Keratinocyte (primary cell): ENCODE results near the gene PPP1CC. TPM values are rescaled to one million over a fixed set of nuclear protein-coding genes. Genes with fewer than 3 reads are reported as not detected.

Source experiments
- DNase-seq: peaks from one replicate; pipeline ENCODE4 v3.0.0-alpha.2; 2011; ENCODE audit warnings: low read depth, missing footprints, low spot score
- FAIRE-seq: peaks from 2 replicates; lab custom pipeline; 2011; peaks lifted over from hg19 to GRCh38; lab: Jason Lieb, UNC
- H2AFZ ChIP-seq: 2 replicates; pipeline ENCODE4 v1.6.0; 2012; ENCODE audit warnings: low read length, control low read depth, inconsistent platforms; ENCODE audit not compliant: control insufficient read depth
- H3K27ac ChIP-seq: 2 replicates; pipeline ENCODE4 v1.5.1; 2011; ENCODE audit warnings: low read length; ENCODE audit not compliant: control insufficient read depth, insufficient read depth
- H3K27me3 ChIP-seq: 3 replicates; pipeline ENCODE4 v1.6.0; 2011; ENCODE audit warnings: low read length; ENCODE audit not compliant: control insufficient read depth, insufficient read depth; ENCODE audit errors: extremely low read depth
- H3K36me3 ChIP-seq, 2 experiments: 2 replicates in 1 of 2; 3 replicates in 1 of 2; pipeline ENCODE4 v1.5.1; 2011; ENCODE audit warnings: low read length in 2 of 2, mild to moderate bottlenecking in 1 of 2; ENCODE audit not compliant: control insufficient read depth in 2 of 2, insufficient read depth in 2 of 2; ENCODE audit errors: extremely low read depth in 1 of 2
- H3K4me1 ChIP-seq: 3 replicates; pipeline ENCODE4 v1.5.1; 2011; ENCODE audit warnings: low read length; ENCODE audit not compliant: control insufficient read depth, insufficient read depth; ENCODE audit errors: extremely low read depth
- H3K4me2 ChIP-seq: 3 replicates; pipeline ENCODE4 v1.6.0; 2011; ENCODE audit warnings: low read depth, low read length; ENCODE audit not compliant: control insufficient read depth, insufficient read depth; ENCODE audit errors: extremely low read depth
- H3K4me3 ChIP-seq, 3 experiments: fragments of 200-600 bp in 1 of 3; sonication (generic) in 1 of 3; 2 replicates in 2 of 3; 3 replicates in 1 of 3; pipeline ENCODE4 v1.5.1; 2011 to 2016; ENCODE audit warnings: low read length in 3 of 3, mild to moderate bottlenecking in 3 of 3, control low read depth in 2 of 3, inconsistent platforms in 1 of 3, low read depth in 1 of 3, mixed read lengths in 1 of 3, mixed run types in 1 of 3, moderate library complexity in 1 of 3; ENCODE audit not compliant: control insufficient read depth in 2 of 3, insufficient read depth in 2 of 3; ENCODE audit errors: extremely low read depth in 1 of 3
- H3K79me2 ChIP-seq: 2 replicates; pipeline ENCODE4 v1.6.0; 2012; ENCODE audit warnings: low read length; ENCODE audit not compliant: control insufficient read depth, insufficient read depth
- H3K9ac ChIP-seq: 3 replicates; pipeline ENCODE4 v1.6.0; 2011; ENCODE audit warnings: low read length; ENCODE audit not compliant: control insufficient read depth, insufficient read depth; ENCODE audit errors: extremely low read depth
- H3K9me1 ChIP-seq: 3 replicates; pipeline ENCODE4 v1.6.0; 2011; ENCODE audit warnings: low read length; ENCODE audit not compliant: control insufficient read depth, insufficient read depth; ENCODE audit errors: extremely low read depth
- H3K9me3 ChIP-seq: 2 replicates; pipeline ENCODE4 v1.5.1; 2012; ENCODE audit warnings: low read depth, low read length; ENCODE audit not compliant: control insufficient read depth
- H4K20me1 ChIP-seq: 3 replicates; pipeline ENCODE4 v1.6.0; 2011; ENCODE audit warnings: low read length; ENCODE audit not compliant: control insufficient read depth, insufficient read depth; ENCODE audit errors: extremely low read depth
- CTCF ChIP-seq, 3 experiments: IDR thresholded peaks in 1 of 3; conservative IDR thresholded peaks in 1 of 3; optimal IDR thresholded peaks in 1 of 3; 2 replicates in 2 of 3; 3 replicates in 1 of 3; pipeline versions ENCODE3 to v1.5.1; 2011; ENCODE audit warnings: low read length in 3 of 3, mild to moderate bottlenecking in 3 of 3, moderate library complexity in 2 of 3, control low read depth in 1 of 3, inconsistent platforms in 1 of 3; ENCODE audit not compliant: insufficient read depth in 2 of 3; ENCODE audit errors: extremely low read depth in 1 of 3
- EZH2 ChIP-seq: IDR thresholded peaks from one replicate; pipeline ENCODE4 v1.6.1; 2012; ENCODE audit warnings: inconsistent platforms, mild to moderate bottlenecking, low read length, moderate library complexity
- dilution Hi-C: fragments of 300-500 bp; cut with MboI; formaldehyde crosslinking; loops from one replicate; pipeline ENCODE4 v1.7.0; 2020; ENCODE audit warnings: low sequenced_read_pairs; ENCODE audit not compliant: extremely low pct_ligation_motif_present
- polyA plus RNA-seq, 5 experiments: library from polyadenylated mRNA; depleted of rRNA in 3 of 5; stranded (reverse) in 3 of 5; stranded (forward) in 1 of 5; unstranded in 1 of 5; fragments of >200 nt; gene quantifications; 1 replicate in 1 of 5; 2 replicates in 3 of 5; 3 replicates in 1 of 5; pipeline versions ENCODE4 v1.2.1 to v1.2.3, GENCODE V29; 2011 to 2012; ENCODE audit warnings: missing spikeins in 2 of 5, low read depth in 1 of 5, low replicate concordance in 1 of 5

The PPP1CC gene
- polyA plus RNA-seq, 1 donor (not counting 4 experiments of a cell fraction or from before 2014, with no cell fraction given) = 158 TPM

- dilution Hi-C loops = no loop called here
- H3K4me3 ChIP-seq = no peak overlapping the region
- no peaks in the 10 kb centered on the region for H3K9me1 ChIP-seq
- H3K4me2 ChIP-seq = no peak overlapping the region
- no peaks in the 10 kb centered on the region for H3K79me2 ChIP-seq
- H4K20me1 ChIP-seq = no peaks in the 10 kb centered on the region
- H3K9ac ChIP-seq = no peak overlapping the region
- TF ChIP-seq CTCF (optimal IDR thresholded peaks at IDR 0.05 in 1 of 3, IDR thresholded peaks at IDR 0.05 in 1 of 3, conservative IDR thresholded peaks at IDR 0.05 in 1 of 3; ENCODE audit: extremely low read depth in 1 of 3, insufficient read depth in 2 of 3, low read length in 3 of 3) = no peak
- no peak for TF ChIP-seq EZH2
- no peak overlapping the region for H2AFZ ChIP-seq
- no peak for FAIRE-seq
- DNase-seq = no peak
- no peaks in the 10 kb centered on the region for H3K9me3 ChIP-seq
- H3K27me3 ChIP-seq = no peaks in the 10 kb centered on the region
- no peaks in the 10 kb centered on the region for H3K4me1 ChIP-seq
- no peak overlapping the region for H3K27ac ChIP-seq
- no peaks in the 10 kb centered on the region for H3K36me3 ChIP-seq
Measured at GRCh38 chr12:110677982-110678381, 64.7 kb downstream of the PPP1CC start.

GRCh38 chr12:110677206-110677911 lies 65.3 kb downstream of the PPP1CC start:
- FAIRE-seq = no peak
- no peak overlapping the region for H3K27ac ChIP-seq
- dilution Hi-C loops = no loop called here

More at GRCh38 chr12:110677206-110677911, 65.3 kb downstream of the PPP1CC start:
- Histone ChIP-seq H3K9me3 (no peaks in the 10 kb centered on the region), H3K27me3 (no peaks in the 10 kb centered on the region), H3K4me2 (no peak overlapping the region), H3K36me3 (no peaks in the 10 kb centered on the region), H3K9me1 (no peaks in the 10 kb centered on the region), H3K9ac (no peak overlapping the region), H3K4me1 (no peaks in the 10 kb centered on the region), H2AFZ (no peak overlapping the region), H3K79me2 (no peaks in the 10 kb centered on the region), H3K4me3 (no peak overlapping the region), H4K20me1 (no peaks in the 10 kb centered on the region)
- no peak for DNase-seq
- TF ChIP-seq CTCF (optimal IDR thresholded peaks at IDR 0.05 in 1 of 3, IDR thresholded peaks at IDR 0.05 in 1 of 3, conservative IDR thresholded peaks at IDR 0.05 in 1 of 3; ENCODE audit: extremely low read depth in 1 of 3, insufficient read depth in 2 of 3, low read length in 3 of 3) = no peak
- TF ChIP-seq EZH2 = no peak
